MM.1S (cell line): ENCODE measurements around the gene ECSIT.
"Not testable (repeated sequence)": the region's sequence is repeated elsewhere in the genome, so short reads cannot be mapped to it uniquely, and the experiment has no call there.

Experiments used
- DNase-seq: peaks from one replicate; pipeline ENCODE4 v3.0.0-alpha.2; 2015
- H2AFZ ChIP-seq: fragments of 300-600 bp; sonication (generic); 2 replicates; pipeline ENCODE4 v1.6.0; 2016; ENCODE audit warnings: antibody characterized with exemption, low read length
- H3F3A ChIP-seq: fragments of 300-600 bp; sonication (generic); 2 replicates; pipeline ENCODE4 v1.6.1; 2016; ENCODE audit warnings: mild to moderate bottlenecking, antibody characterized with exemption, low read length, moderate library complexity, mixed read lengths; ENCODE audit not compliant: insufficient read depth
- H3K27ac ChIP-seq: fragments of 300-600 bp; sonication (generic); 2 replicates; pipeline ENCODE4 v1.5.1; 2016; ENCODE audit warnings: mild to moderate bottlenecking, low read length
- H3K27me3 ChIP-seq: fragments of 300-600 bp; sonication (generic); replicated peaks from 2 replicates; pipeline ENCODE4 v1.6.0; 2016; ENCODE audit warnings: low read length; ENCODE audit not compliant: insufficient read depth
- H3K36me3 ChIP-seq: fragments of 300-600 bp; sonication (generic); replicated peaks from 2 replicates; pipeline ENCODE4 v1.6.1; 2016; ENCODE audit warnings: mild to moderate bottlenecking, low read length, mixed read lengths; ENCODE audit not compliant: insufficient read depth
- H3K4me1 ChIP-seq: fragments of 300-600 bp; sonication (generic); 2 replicates; pipeline ENCODE4 v1.6.1; 2016; ENCODE audit warnings: low read length, mixed read lengths
- H3K4me2 ChIP-seq: fragments of 300-600 bp; sonication (generic); 2 replicates; pipeline ENCODE4 v1.6.0; 2016; ENCODE audit warnings: low read depth, low read length
- H3K4me3 ChIP-seq: fragments of 300-600 bp; sonication (generic); 2 replicates; pipeline ENCODE4 v1.5.1; 2016; ENCODE audit warnings: low read length, mixed read lengths
- H3K79me2 ChIP-seq: fragments of 300-600 bp; sonication (generic); 2 replicates; pipeline ENCODE4 v1.6.1; 2016; ENCODE audit warnings: mixed run types, low read length, mixed read lengths
- H3K9ac ChIP-seq: fragments of 300-600 bp; sonication (generic); 2 replicates; pipeline ENCODE4 v1.6.1; 2016; ENCODE audit warnings: low read length, mixed read lengths
- H3K9me2 ChIP-seq: fragments of 300-600 bp; sonication (generic); replicated peaks from 2 replicates; pipeline ENCODE4 v1.6.1; 2016; ENCODE audit warnings: mild to moderate bottlenecking, low read length, mixed read lengths; ENCODE audit not compliant: insufficient read depth
- H3K9me3 ChIP-seq: fragments of 300-600 bp; sonication (generic); replicated peaks from 2 replicates; pipeline ENCODE4 v1.6.1; 2016; ENCODE audit warnings: mild to moderate bottlenecking, low read length, mixed read lengths; ENCODE audit not compliant: insufficient read depth
- H4K20me1 ChIP-seq: fragments of 300-600 bp; sonication (generic); 2 replicates; pipeline ENCODE4 v1.6.1; 2016; ENCODE audit warnings: mild to moderate bottlenecking, low read length, moderate library complexity, mixed read lengths; ENCODE audit not compliant: insufficient read depth
- EZH2 ChIP-seq: fragments of 300-600 bp; sonication (generic); optimal IDR thresholded peaks from 2 replicates; pipeline ENCODE3; 2017; ENCODE audit warnings: low read depth, mild to moderate bottlenecking, antibody characterized with exemption, low read length, mixed read lengths
- EZH2phosphoT487 ChIP-seq: fragments of 300-600 bp; sonication (generic); IDR thresholded peaks from 2 replicates; pipeline ENCODE4 v1.6.1; 2018; ENCODE audit warnings: antibody characterized with exemption, low read length
- TF ChIP-seq, protein P1 (sequence below): fragments of 300-600 bp; sonication (generic); IDR thresholded peaks from 2 replicates; pipeline ENCODE4 v1.5.1; 2016; ENCODE audit warnings: antibody characterized with exemption, low read length, mixed read lengths

Gene ECSIT

GRCh38 chr19:11475861-11476260 lies 53.1 kb downstream of the ECSIT start:
- no peaks in the 10 kb centered on the region for H3K36me3 ChIP-seq
- H3K4me2 ChIP-seq = no peak overlapping the region
- H3K9me2 ChIP-seq = no peaks in the 10 kb centered on the region
- no peaks in the 10 kb centered on the region for H3F3A ChIP-seq
- H3K4me3 ChIP-seq = no peak overlapping the region
- no peaks in the 10 kb centered on the region for H4K20me1 ChIP-seq
- no peak overlapping the region for H3K27ac ChIP-seq
- no peak overlapping the region for H3K9ac ChIP-seq
- H2AFZ ChIP-seq = no peak overlapping the region
- H3K79me2 ChIP-seq = no peaks in the 10 kb centered on the region
- no peak for DNase-seq
- TF ChIP-seq EZH2phosphoT487 = no peak
- TF ChIP-seq, protein P1, sequence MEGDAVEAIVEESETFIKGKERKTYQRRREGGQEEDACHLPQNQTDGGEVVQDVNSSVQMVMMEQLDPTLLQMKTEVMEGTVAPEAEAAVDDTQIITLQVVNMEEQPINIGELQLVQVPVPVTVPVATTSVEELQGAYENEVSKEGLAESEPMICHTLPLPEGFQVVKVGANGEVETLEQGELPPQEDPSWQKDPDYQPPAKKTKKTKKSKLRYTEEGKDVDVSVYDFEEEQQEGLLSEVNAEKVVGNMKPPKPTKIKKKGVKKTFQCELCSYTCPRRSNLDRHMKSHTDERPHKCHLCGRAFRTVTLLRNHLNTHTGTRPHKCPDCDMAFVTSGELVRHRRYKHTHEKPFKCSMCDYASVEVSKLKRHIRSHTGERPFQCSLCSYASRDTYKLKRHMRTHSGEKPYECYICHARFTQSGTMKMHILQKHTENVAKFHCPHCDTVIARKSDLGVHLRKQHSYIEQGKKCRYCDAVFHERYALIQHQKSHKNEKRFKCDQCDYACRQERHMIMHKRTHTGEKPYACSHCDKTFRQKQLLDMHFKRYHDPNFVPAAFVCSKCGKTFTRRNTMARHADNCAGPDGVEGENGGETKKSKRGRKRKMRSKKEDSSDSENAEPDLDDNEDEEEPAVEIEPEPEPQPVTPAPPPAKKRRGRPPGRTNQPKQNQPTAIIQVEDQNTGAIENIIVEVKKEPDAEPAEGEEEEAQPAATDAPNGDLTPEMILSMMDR = no peak
- TF ChIP-seq EZH2 = no peak
- no peaks in the 10 kb centered on the region for H3K9me3 ChIP-seq
- peaks cover 59% of the 10 kb centered on the region for H3K27me3 ChIP-seq
- H3K4me1 ChIP-seq = no peaks in the 10 kb centered on the region

GRCh38 chr19:11475343-11475742 lies 53.6 kb downstream of the ECSIT start:
- H3K4me3 ChIP-seq, H3K36me3 ChIP-seq, H3K4me2 ChIP-seq, H3K9me3 ChIP-seq, H3K9me2 ChIP-seq, H4K20me1 ChIP-seq, H2AFZ ChIP-seq, DNase-seq, H3F3A ChIP-seq, H3K9ac ChIP-seq, H3K4me1 ChIP-seq, H3K27ac ChIP-seq, H3K79me2 ChIP-seq: not testable (repeated sequence)
- peaks cover 59% of the 10 kb centered on the region for H3K27me3 ChIP-seq

DNA sequence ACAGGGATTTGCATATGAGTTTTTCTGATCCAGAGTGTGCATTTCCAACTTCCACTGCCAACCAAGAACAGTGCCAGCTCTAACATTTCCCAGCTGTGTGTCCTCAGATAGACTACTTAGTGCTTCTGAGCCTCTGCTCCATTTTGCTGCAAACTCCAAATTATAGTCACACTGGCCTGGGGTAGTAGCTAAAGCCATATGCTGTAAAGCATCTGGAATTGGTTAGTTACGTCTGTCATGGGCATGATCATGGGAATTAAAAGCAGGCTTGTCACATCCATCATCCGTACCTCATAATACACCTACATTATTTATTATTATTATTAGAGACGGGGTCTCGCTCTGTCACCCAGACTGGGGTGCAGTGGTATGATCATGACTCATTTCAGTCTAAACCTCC lies 55.2 kb downstream of the ECSIT start:
- H3K36me3 ChIP-seq = no peaks in the 10 kb centered on the region
- H3K4me3 ChIP-seq = no peak overlapping the region
- H3K9me3 ChIP-seq = no peaks in the 10 kb centered on the region
- no peak overlapping the region for H2AFZ ChIP-seq
- H4K20me1 ChIP-seq = no peaks in the 10 kb centered on the region
- H3K79me2 ChIP-seq = no peaks in the 10 kb centered on the region
- peaks cover 65% of the 10 kb centered on the region for H3K27me3 ChIP-seq
- H3K4me1 ChIP-seq = no peaks in the 10 kb centered on the region
- H3K4me2 ChIP-seq = no peak overlapping the region
- TF ChIP-seq, protein P1 = no peak
- no peak for TF ChIP-seq EZH2
- TF ChIP-seq EZH2phosphoT487 = no peak
- no peaks in the 10 kb centered on the region for H3F3A ChIP-seq
- H3K9ac ChIP-seq = no peak overlapping the region
- H3K9me2 ChIP-seq = no peaks in the 10 kb centered on the region
- DNase-seq = no peak
- no peak overlapping the region for H3K27ac ChIP-seq

- not testable (repeated sequence) for DNase-seq, H3K9me2 ChIP-seq, H2AFZ ChIP-seq
These were observed 60.6 kb downstream of the ECSIT start for GRCh38 chr19:11468266-11468845.

More at GRCh38 chr19:11468266-11468845, 60.6 kb downstream of the ECSIT start:
- H3K79me2 ChIP-seq, H3K4me2 ChIP-seq, H3K4me1 ChIP-seq, H3F3A ChIP-seq, H3K27ac ChIP-seq, H3K36me3 ChIP-seq, H3K4me3 ChIP-seq, H4K20me1 ChIP-seq, H3K9me3 ChIP-seq, H3K9ac ChIP-seq: not testable (repeated sequence)
- H3K27me3 ChIP-seq = peaks cover 44% of the 10 kb centered on the region
